COLO829 (cell line): ENCODE data around the gene RAPGEF1.
"Not testable (repeated sequence)": the region's sequence is repeated elsewhere in the genome, so short reads cannot be mapped to it uniquely, and the experiment has no call there.

Experiments used
- DNase-seq: peaks from one replicate; pipeline ENCODE4 v3.0.0; 2012; ENCODE audit warnings: low spot score

Gene RAPGEF1

GRCh38 chr9:131731237-131731636, 8.6 kb downstream of the RAPGEF1 start:
- peak; percentile 92 for DNase-seq

GRCh38 chr9:131728961-131729360, 10.9 kb downstream of the RAPGEF1 start:
- DNase-seq, result no peak

GRCh38 chr9:131728546-131728910, 11.3 kb downstream of the RAPGEF1 start:
- no peak for DNase-seq

- no peak for DNase-seq
These were observed 11.9 kb downstream of the RAPGEF1 start for GRCh38 chr9:131727795-131728545.

GRCh38 chr9:131727184-131727759, 12.6 kb downstream of the RAPGEF1 start:
- no peak for DNase-seq

GRCh38 chr9:131724683-131725082, 15.2 kb downstream of the RAPGEF1 start:
- no peak for DNase-seq

GRCh38 chr9:131723632-131724031, 16.2 kb downstream of the RAPGEF1 start:
- no peak for DNase-seq

GRCh38 chr9:131722255-131722654, 17.6 kb downstream of the RAPGEF1 start:
- DNase-seq, result no peak

- DNase-seq, result no peak
These were observed 18.8 kb downstream of the RAPGEF1 start for GRCh38 chr9:131721076-131721475.

- no peak for DNase-seq
These were observed 19.5 kb downstream of the RAPGEF1 start for GRCh38 chr9:131720330-131720729.

GRCh38 chr9:131719262-131719908, 20.5 kb downstream of the RAPGEF1 start:
- no peak for DNase-seq

- DNase-seq, result no peak
These were observed 22.0 kb downstream of the RAPGEF1 start for GRCh38 chr9:131717719-131718460.

- no peak for DNase-seq
These were observed 24.0 kb downstream of the RAPGEF1 start for GRCh38 chr9:131715906-131716305.

- DNase-seq, result no peak
These were observed 25.1 kb downstream of the RAPGEF1 start for GRCh38 chr9:131714821-131715220.

- no peak for DNase-seq
These were observed 25.7 kb downstream of the RAPGEF1 start for GRCh38 chr9:131714161-131714646.

- DNase-seq, result no peak
These were observed 26.9 kb downstream of the RAPGEF1 start for GRCh38 chr9:131713016-131713415.

GRCh38 chr9:131712151-131712716, 27.6 kb downstream of the RAPGEF1 start:
- no peak for DNase-seq

- peak; percentile 72 for DNase-seq
These were observed 30.0 kb downstream of the RAPGEF1 start for GRCh38 chr9:131709771-131710431.

- not testable (repeated sequence) for DNase-seq
These were observed 30.7 kb downstream of the RAPGEF1 start for GRCh38 chr9:131709010-131709770.

- DNase-seq, result no peak
These were observed 31.5 kb downstream of the RAPGEF1 start for GRCh38 chr9:131708226-131709002.
